HEK293T (cell line): ENCODE results near the gene HEXIM2.

Experiments
- BHLHE40 ChIP-seq: fragments of 450-650 bp; IDR thresholded peaks from 2 replicates; pipeline ENCODE4 v1.6.1; 2016; ENCODE audit warnings: mild to moderate bottlenecking, moderate library complexity, borderline replicate concordance
- CTBP1 ChIP-seq: fragments of 450-650 bp; IDR thresholded peaks from 2 replicates; pipeline ENCODE4 v1.6.1; 2016; ENCODE audit warnings: borderline replicate concordance
- ELF4 ChIP-seq: fragments of 450-650 bp; IDR thresholded peaks from 2 replicates; pipeline ENCODE4 v1.6.1; 2017; ENCODE audit warnings: antibody characterized with exemption
- HDGF ChIP-seq: fragments of 450-650 bp; IDR thresholded peaks from 2 replicates; pipeline ENCODE4 v1.6.1; 2017; ENCODE audit warnings: antibody characterized with exemption, borderline replicate concordance
- SP1 ChIP-seq: fragments of 450-650 bp; IDR thresholded peaks from 2 replicates; pipeline ENCODE4 v1.6.1; 2017
- SUZ12 ChIP-seq: fragments of 450-650 bp; IDR thresholded peaks from 2 replicates; pipeline ENCODE4 v1.6.1; 2016; ENCODE audit warnings: mild to moderate bottlenecking
- TARDBP ChIP-seq: fragments of 450-650 bp; IDR thresholded peaks from 2 replicates; pipeline ENCODE4 v1.6.1; 2016

- TF ChIP-seq TARDBP (no peak), BHLHE40 (no peak), HDGF (no peak), SP1 (no peak), CTBP1 (no peak), ELF4 (no peak), SUZ12 (no peak)
These were observed 40.6 kb upstream of the HEXIM2 start for GRCh38 chr17:45121055-45121454.
